ENCODE results near the gene KLHL26.

- TF ChIP-seq CTCF (optimal IDR thresholded peaks at IDR 0.05 in 1 of 3, IDR thresholded peaks at IDR 0.05 in 1 of 3, conservative IDR thresholded peaks at IDR 0.05 in 1 of 3; ENCODE audit: extremely low read depth in 1 of 3, insufficient read depth in 2 of 3, low read length in 3 of 3) (no peak), EZH2 (IDR thresholded peaks at IDR 0.05; ENCODE audit: low read length) (no peak)
Observed at GRCh38 chr19:18668252-18668631, 31.4 kb downstream of the KLHL26 start.
